ENCODE data around the gene ACP7. TPM values are rescaled to one million over a fixed set of nuclear protein-coding genes. Genes with fewer than 3 reads are reported as not detected.
A peak's percentile ranks its signal among the peaks of the same experiment; 100 is the strongest.

The ACP7 gene
- total RNA-seq, 4 donors from 2014 or later, result not detected

GRCh38 chr19:39122934-39123731 is 39.0 kb downstream of the ACP7 start:
- no peaks in the 10 kb centered on the region for H3K36me3 ChIP-seq
- TF ChIP-seq CTCF (IDR thresholded peaks at IDR 0.05) (no peak), POLR2A (IDR thresholded peaks at IDR 0.05) (no peak)

DNA sequence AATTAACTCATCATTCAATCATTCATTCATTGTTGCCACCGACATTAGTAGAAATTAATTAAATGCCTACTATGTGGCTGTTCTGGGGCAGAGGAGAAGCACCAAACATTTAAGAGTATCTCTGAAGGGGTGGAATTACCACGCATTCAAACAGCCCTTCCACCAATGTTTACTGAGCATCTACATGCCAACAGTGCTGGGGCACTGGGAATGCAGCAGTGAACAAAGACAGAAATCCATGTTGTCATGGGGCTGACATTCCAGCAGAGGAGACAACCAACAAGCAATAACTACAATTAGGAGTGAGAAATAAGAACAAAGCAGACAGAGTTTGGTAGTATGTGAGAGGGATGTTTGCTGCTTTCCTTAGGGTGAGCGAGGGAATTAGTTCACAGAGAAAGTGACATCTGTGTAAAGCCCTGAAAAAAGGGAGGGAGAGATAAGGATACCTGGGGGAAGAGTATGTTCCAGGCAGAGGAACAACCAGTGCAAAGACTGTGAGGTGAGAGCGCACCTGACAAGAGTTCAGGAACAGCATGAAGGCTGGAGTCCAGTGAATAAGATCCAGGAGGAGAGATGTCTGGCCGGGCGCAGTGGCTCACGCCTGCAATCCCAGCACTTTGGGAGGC is 40.1 kb downstream of the ACP7 start:
- peaks cover 0 to 31% (median 3%) of the 10 kb centered on the region in 4 donors for H3K4me1 ChIP-seq
- no peak for DNase-seq
- H3K9me3 ChIP-seq, result no peaks in the 10 kb centered on the region
- TF ChIP-seq POLR2A (IDR thresholded peaks at IDR 0.05), result no peak
- no peak for TF ChIP-seq CTCF (IDR thresholded peaks at IDR 0.05)
- H3K27ac ChIP-seq, result no peak overlapping the region
- no peaks in the 10 kb centered on the region for H3K36me3 ChIP-seq
- H3K27me3 ChIP-seq, result no peaks in the 10 kb centered on the region
- no peak overlapping the region for H3K4me3 ChIP-seq

More at GRCh38 chr19:39122934-39123731, 39.0 kb downstream of the ACP7 start:
- Histone ChIP-seq H3K9me3 (no peaks in the 10 kb centered on the region), H3K4me3 (no peak overlapping the region), H3K27me3 (no peaks in the 10 kb centered on the region), H3K4me1 (peaks cover 0 to 22% (median 3%) of the 10 kb centered on the region in 4 donors), H3K27ac (no peak overlapping the region)
- no peak for DNase-seq

DNA sequence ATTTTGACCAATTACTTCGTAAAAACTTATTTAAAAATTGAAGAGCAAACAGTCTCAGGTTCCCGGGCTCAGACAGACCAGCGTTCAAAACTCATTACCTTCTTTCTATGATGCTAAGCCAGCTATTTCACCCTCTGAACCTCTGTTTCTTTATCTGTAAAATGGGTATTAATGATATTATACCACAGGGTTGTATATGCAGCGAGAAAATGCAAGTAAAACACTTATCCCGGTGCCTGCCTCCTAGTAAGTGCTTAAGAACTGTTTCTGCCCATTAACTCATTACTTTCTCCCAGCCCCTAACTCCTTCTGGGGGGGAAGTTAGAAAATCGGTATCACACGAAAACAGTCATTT is 41.0 kb downstream of the ACP7 start:
- peak overlapping the region; percentile 80 to 94 (median 88) for H3K27ac ChIP-seq
- H3K36me3 ChIP-seq, result no peaks in the 10 kb centered on the region
- no peaks in the 10 kb centered on the region for H3K9me3 ChIP-seq
- H3K27me3 ChIP-seq, result no peaks in the 10 kb centered on the region
- peak overlapping the region; percentile 69 to 85 (median 77) for H3K4me3 ChIP-seq
- no peak for DNase-seq
- peaks cover 0 to 41% (median 3%) of the 10 kb centered on the region in 4 donors for H3K4me1 ChIP-seq
- TF ChIP-seq POLR2A (IDR thresholded peaks at IDR 0.05) (no peak), CTCF (IDR thresholded peaks at IDR 0.05) (peak in 1 of 6 experiments; percentile 5)

GRCh38 chr19:39125554-39126311 is 41.6 kb downstream of the ACP7 start, which contains the start of gene PAK4:
Gene PAK4 (plus strand): TSS chr19:39125786. CDS start chr19:39169554, 43,768 bp downstream.
- TF ChIP-seq POLR2A (IDR thresholded peaks at IDR 0.05) (peak; percentile 66 to 91), CTCF (IDR thresholded peaks at IDR 0.05) (peak in 1 of 6 experiments; percentile 28)
- peak within 1 kb of the TSS; percentile 80 to 94 (median 88) for H3K27ac ChIP-seq
- no peaks in the 10 kb centered on the region for H3K9me3 ChIP-seq
- no peaks in the 10 kb centered on the region for H3K36me3 ChIP-seq
- peaks cover 0 to 46% (median 3%) of the 10 kb centered on the region in 4 donors for H3K4me1 ChIP-seq
- no peaks in the 10 kb centered on the region for H3K27me3 ChIP-seq
- peak within 1 kb of the TSS; percentile 69 to 85 (median 77) for H3K4me3 ChIP-seq
- peak; percentile 98 to 99 (median 98) for DNase-seq
